HG03159 (cell line): Measurements from ENCODE around the gene C1orf52.
A peak's percentile ranks its signal among the peaks of the same experiment; 100 is the strongest.

Experiments used
- ATAC-seq: cut with Tn5 transposase; IDR thresholded peaks from one replicate; pipeline ENCODE4 v1.9.1; 2021; ENCODE audit warnings: mild to moderate bottlenecking, moderate library complexity; ENCODE audit not compliant: unreplicated experiment

C1orf52 gene

DNA sequence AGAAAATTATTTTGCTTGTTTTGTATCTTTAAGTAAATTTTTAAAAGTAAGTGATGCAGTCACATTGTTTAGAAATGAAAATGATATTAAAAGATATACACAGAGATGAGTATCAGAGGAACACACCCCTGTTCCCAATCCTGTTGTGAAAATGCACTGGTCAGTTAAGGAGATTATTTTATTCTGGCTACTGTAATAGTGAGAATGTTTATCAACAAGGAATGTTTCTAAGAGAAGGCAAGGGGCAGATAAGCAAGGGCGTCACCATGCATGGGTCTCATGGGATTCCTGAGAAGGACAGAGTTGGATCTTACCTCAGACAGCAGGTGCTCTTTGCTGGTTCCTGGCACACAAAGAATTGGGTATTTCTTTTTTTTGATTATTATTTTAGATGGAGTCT, 21.8 kb downstream of the C1orf52 start:
- ATAC-seq = no peak

DNA sequence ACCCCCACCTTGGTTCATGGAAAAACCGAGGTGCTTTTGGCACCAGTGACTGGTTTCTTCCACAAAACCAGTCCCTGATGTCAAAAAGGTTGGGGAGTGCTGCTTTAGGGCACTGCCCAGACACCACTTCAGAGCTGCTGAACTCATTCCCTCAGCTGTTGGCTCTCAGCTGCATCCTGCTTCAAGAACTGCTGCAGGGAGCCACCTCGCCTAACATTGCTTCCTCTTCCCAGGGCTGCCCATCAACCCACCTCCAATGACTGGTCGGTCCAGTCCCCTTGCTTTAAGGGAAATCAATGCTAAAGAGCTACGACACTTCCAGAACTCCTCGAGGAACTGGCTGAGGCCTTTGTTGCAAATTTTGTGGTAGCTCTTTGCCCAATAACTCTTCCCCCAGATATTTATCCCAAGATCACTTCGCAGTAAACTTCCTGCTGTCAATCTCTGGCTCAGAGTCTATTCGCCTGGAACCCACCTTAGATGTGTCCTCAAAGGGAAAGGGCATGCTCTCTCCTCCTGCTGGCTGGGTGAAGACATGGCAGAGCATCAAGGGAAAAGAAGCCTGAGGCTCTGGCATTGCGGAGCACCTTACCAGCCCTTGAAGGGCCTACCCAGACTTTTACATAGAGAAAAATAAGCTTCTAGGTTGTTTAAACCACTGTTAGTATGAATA, 29.0 kb downstream of the C1orf52 start:
- ATAC-seq = no peak

DNA sequence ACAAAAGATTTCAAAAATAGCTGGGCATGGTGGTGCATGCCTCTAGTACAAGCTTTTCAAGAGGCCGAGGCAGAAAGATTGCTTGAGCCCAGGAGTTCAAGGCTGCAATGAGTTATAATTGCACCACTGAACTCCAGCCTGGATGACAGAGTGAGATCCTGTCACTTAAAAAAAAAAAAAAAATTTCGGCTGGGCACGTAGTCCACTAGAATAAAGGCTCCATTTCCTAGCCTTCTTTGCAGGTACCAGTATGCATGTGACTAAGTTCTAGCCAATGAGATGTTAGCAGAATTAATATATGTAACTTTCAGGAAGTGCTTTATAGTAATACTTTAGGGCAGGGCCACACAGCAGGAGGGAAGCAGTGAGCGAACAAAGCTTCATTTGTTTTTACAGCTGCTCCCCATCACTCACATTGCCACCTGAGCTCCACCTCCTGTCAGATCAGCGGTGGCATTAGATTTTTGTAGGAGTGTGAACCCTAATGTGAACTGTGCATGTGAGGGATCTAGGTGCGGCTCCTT, 29.8 kb downstream of the C1orf52 start:
- ATAC-seq = no peak

DNA sequence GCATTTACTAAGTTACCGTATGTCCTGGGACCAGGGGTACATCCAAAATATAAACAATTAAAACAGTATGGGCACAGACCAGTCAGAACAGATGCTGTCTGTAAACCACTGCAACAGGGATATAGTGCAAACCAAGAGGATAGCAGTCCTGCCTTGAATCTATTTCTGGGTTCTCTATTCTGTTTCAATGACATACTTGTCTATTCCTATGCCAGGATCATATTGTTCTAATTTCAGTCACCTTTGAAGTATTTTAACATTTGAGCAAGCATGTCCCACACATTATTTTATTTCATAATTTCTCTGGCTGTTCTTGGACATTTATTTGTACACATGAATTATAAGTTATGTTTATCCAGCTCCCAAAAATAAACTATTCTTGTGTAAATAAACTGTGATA, 30.5 kb downstream of the C1orf52 start:
- ATAC-seq = no peak

DNA sequence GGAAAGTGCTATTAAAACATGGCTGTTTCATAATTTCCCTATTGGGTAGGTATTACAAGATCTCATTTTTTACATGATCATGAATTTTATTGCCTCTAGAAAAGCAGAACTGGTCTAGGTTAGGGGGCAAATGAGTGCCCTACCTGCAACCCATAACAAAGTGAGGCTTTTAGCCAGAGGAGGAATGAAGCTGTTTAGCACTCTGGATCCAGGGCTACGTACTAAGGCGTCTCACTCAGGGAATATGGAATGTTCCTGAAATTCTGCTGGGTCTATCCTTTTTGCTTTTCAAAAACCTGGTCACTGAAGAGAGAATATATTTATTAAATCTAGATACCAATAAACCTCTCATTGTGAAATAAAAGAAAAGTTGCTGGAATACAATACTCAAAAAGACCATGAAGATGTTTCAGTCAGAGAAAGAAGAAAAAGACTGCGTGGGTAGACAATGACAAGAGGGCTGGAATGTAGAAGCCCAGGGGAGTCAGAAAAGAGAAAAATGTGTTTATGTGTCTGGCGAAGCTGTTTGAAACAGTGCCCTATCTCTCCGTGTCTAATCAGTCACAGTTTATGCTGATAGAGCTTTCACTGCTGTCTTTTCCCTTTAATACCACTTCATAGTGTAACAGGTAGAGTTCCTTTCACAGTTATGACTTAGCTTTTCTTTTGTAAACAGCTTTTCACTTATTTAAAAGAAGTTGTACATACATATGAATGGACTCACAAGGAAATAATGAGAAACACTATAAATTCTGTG, 33.7 kb downstream of the C1orf52 start:
- no peak for ATAC-seq

DNA sequence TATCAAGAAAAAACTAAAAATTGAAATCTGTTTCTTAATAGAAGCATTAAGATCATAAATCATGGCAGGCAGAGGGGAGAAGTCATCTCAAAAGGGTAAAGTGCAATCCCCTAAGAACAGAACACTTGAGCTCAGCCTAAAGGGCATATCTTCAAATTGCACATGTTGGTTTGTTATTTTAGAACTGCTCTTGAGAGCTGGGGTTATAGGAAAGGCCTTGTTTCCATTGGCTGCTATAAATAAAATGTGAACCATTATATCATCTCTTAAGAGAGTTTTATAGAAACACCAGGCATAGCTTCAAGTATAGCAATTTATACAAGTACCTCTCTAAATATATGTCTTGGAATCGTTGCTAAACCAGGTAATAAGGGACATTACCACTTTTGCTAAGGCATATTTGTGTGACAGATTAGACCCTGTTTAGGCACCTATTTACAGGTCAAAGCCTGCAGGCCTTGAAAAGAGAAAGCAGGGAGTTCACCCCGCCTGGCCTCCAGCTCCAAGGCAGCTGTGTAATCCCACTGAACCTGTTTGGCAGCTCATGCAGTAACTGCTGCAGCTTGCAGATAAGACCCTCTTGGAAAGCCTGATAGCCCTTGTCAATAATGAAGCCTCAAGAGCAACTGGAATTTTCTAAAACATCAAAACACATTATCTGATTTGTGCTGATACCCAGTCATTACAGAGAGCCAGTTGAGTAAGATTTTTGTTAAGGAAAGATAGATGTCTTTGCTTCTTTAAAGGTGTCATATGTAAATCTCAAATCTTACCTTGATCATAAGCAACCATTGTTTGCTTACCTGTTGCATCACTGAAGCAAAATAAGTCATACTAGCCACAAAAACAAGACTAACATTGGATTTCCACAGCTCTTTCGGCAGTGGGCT, 34.5 kb downstream of the C1orf52 start:
- ATAC-seq = no peak

DNA sequence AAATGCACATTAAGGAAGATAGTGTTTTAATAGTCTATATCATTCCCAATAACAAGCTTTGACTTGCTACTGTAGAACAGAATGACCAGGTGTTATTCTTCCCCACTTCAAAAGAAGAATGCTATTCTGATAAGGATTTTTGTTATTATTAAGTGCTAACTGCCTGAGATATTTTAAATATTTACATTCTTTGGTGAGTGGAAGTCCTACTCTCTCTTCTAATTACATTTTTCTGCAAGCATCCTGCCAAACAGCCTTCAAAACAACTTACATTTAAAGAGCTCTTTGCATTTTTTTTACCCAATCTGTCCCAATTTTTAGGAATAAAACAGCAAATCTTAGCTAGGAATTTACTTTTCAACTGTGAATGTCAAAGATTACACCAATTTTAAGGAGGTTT, 35.2 kb downstream of the C1orf52 start:
- no peak for ATAC-seq

DNA sequence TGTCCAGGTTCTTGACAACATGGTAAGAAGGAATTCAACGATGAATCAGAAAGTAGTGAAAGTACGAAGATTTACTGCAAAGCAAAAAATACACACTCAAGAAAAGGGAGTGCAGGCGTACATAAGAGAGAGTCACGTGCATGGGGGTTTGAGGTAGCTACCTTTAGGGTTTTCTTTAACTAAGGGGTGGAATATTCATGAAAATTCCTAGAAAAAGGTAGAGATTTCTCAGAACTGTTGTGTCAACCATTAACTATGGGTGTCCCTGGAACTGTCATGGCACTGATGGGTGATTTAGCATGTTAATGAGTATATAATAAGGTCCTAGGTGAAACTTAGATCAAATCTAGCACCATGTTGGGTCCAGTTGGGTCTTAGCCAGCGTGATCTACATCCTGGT, 36.1 kb downstream of the C1orf52 start:
- ATAC-seq = no peak

DNA sequence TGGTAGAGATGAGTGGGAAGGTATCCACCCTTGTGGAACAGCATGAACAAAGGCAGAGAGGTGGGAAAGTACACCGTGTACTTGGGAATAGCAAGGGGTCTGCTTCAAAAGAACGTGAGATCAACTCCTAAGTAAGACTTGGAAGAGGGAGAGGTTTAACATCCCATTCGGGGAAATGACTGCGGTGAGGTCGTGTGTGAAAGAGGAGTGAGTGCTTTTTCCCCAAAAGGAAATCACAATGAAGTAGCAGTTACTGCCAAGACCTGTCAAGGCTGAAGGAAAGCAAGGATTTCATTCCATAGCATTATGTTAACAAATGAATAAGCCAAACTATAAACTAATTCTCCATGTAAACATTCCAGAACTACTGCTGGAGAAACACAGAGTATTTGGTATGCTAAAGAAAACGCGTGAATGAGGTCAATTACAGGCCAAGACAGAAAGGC, 38.7 kb downstream of the C1orf52 start:
- no peak for ATAC-seq

DNA sequence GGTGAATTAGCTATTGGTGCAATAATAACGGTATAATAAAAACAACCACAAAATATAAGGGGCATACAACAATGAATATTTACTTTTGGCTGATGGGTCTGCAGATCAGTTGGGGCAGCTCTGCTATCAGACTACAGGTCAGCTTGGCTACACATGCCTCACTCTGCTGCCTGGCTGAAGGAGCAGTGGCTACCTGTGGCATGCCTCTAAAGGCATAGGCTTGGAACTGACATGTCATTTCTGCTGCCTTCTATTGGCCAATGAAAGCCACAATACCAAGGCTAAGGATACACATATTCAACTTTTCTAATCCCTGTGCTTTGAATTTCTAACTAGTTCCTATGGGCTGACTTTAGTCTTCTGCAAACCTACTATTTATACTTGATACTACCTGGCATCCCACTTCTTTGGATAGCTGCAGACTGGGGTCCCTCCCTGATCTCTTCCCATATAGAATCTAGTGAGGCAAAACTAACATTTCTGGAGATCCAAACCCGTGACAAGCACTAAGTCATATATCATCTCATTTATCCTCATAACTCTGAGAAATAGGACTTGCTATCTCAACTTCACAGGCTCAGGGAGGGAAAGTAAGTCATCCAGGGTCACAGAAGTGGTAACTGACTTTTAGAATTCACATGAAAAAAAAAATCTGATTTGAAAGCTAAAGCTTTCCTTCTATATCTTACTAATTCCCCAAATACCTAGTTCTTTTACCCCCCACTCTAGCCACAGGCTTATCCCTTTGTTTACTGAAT, 39.4 kb downstream of the C1orf52 start:
- no peak for ATAC-seq

DNA sequence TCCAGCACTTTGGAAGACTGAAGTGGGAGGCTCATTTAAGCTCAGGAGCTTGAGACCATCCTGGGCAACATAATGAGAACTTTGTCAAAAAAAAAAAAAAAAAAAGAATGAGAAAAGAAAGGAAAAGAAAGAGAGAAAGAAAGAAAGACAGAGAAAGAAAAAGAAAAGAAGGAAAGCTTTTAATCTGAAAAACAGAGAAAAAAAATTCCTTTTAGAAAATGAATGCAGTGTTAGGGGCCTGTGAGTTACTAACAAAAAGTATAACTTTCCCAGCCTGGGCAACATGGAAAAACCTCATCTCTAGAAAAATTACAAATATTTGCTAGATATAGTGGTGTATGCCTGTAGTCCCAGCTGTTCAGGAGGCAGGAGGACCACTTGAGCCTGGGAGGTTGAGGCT, 42.8 kb downstream of the C1orf52 start:
- ATAC-seq = no peak

DNA sequence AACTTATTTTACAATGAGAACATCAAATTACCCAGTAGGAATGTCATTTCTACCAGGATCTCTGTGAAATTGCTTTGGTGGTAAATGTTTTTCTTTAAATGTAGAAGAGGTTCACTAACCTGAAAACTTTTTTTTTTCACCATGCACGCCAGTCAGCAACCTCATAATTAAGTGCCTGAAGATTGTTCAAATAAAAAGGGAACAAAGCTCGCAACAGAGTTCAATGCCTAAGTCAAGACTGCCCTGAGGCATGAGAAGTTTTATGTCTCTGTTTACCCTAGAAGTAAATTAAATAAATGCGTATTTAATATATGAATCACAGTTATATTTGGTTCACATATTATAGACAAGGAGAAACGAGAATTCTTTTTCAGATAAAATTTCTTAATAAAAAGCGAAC, 44.8 kb downstream of the C1orf52 start:
- ATAC-seq = no peak

DNA sequence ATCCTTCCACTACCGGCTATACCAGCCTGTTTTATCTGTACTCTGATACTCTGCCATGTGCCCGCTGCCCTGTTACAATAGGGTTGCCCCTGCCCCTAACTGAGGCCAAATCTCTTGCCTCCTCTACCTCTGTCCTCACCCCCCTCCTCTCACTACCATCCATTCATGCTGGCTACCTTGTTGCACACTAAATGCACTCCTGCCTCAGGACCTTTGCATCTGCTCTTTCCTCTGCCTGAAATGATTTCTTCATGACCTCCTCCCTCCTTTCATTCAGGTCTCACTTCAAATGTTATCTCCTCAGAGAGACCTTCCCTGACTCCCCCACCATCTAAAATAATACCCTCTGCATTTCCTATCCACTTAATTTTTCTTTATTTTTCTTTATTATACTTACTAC, 51.0 kb downstream of the C1orf52 start:
- ATAC-seq = no peak

DNA sequence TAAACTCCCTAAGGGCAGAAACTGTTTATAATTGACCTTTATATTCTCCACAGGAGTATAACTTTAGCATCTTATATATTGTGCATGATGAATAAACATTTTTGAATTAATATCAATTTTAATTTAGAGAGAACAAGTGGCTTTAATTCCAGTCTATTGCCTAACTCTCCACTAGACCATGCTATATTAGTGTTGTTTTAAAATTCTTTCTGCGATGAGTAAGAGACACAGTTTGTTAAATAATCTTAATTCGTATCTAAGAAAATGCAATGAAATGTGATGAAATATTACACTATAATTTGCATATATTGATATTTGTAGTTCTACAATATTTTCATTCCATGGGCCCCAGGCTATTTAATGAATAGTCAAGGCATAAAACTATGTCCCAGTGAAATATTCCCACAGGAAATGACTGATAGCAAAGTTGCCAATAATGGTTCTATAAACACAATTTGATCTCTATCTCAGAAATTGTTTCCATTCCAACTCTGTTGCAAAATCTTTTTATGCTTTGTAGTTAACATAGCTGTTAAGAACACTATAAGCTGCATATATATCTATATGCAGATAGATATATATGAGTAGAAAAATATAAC, 55.8 kb downstream of the C1orf52 start:
- ATAC-seq = no peak

DNA sequence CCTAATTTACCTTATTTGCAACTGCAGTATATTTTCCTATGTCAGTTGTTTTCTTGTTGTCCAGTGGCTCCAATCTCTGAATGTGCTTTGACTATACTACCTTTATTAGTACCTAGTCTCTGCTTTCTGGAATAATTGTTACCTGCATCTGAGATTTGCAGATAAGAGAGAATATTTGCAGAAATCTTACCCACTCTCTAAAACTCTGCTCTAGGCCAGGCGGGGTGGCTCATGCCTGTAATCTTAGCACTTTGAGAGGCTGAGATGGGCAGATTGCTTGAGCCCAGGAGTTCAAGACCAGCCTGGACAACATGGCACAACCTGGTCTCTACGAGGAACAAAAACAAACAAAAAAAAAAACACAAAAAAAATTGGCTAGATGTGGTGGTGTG, 56.6 kb downstream of the C1orf52 start:
- no peak for ATAC-seq

DNA sequence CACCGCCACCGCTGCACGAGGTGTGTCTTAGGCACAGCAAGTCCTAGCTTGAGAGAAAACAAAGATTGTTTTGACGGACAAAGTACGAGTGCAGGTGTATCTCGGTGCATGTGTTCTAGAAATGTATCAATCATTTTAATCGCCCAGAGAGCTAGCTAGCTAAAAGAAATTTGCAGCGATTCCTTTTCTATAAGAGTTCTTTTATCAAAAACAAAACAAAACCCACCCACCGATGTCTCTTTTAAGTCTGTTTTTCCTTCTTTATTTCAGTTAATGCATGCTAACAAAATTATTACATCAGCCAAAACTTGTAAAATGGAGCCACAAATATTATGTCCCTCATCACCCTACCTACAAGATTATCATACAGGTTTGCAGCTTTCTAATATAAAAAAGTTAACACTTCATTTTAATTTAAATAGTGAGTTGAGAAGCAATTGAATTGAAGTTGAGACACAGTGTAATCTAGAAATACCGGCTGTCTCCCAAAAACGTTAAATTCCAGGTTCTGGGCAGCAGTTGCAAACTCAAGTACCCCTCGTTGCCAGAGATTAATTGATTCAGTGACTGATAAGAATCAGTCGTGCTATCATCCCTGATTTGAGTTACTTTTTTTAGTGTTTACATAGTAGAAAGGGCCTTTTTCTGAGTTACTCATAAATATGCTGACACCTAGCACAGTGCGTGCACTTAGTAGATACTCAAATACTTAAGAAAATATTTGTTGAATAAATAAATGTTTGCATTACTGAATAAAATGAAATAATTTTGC, 57.2 kb downstream of the C1orf52 start:
- ATAC-seq = no peak

DNA sequence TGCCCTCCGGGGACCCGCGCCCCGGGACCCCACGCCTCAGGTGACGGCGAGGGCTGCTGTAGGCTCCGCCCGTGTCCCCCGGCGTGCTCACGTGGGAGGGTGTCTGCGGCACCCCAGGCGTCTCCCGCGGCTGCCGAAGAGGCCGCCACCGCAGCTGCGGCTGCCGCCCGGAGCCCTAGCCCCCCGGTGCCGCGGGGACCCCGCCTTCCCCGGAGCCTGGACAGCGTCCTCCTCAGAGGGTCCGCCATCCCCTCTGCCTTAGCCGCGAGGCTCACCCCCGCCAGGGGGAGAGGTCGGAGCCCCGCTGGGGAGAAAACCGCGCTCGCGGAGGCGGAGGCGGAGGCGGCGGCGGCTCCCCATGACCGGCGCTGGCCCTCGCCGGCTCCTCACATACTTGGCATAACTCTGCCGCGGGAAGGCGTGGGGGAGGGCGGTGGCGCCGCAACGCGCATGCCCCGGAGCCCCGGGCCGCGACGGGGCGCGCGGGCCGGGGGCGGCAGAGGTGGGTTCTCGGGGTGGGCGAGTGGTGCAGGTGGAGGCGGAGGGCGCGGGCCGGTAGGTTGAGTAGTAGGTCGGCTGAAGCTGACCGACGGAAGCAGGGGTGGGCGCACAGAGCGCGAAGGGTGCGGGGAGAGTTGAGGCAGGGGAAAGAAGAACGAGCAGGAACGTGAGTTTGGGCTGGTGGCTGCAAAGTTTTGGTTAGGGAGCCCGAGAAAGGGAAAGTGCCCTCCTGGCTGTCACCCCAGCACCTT, 57.9 kb downstream of the C1orf52 start:
- ATAC-seq = peak; percentile 51

DNA sequence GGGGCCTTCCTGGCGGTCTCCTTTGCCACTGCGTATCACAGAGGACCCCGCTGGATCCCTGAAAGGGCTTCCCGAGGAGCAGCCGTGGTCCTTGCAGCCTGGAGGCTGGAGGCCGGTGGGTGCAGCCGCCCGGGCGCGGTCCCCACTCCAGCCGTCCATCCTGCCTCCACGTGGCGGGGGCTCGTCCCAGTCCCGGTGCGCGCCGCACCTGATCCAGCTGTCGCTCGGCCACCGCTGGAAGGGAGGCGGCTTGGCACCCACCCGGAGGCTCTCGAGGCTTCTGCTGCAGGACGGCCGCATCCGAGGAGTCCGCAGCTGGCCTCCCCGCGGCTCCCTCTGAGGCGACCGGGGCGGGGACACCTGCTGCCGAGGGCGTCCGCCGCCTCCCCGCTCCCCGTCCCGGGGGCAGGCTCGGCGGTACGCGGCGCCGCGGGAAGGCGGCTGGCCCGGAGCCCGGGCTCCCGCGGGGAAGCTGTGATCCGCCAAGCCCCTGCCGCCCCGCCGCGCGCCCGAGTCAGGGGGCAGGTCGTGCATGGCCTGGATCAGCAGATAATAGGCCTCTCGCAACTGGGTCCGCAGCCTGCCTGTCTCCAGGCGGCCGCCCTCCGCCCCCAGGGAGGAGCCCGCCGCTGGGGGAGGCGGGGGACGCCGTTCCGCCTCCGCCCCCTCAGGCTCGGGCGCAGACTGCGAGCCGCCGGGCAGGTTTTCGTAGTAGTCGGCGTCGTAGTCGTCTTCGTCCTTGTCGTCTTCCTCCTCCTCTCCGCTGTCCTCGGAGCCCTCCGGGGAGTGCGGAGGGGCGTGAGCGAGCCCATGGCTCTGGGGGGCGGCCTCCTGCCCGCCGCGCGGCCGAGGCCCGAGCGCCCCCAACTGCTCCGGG, 58.8 kb downstream of the C1orf52 start, which contains the start of gene SYDE2:
SYDE2 (minus strand) TSS at position 554 of the 877 bp plus-strand sequence; CDS start at position 534, 20 bp downstream.
- peak; percentile 73 for ATAC-seq
